ENCODE data around the gene DCP2.

DCP2 gene

GRCh38 chr5:112968411-112969106 lies 8.0 kb upstream of the DCP2 start:
- Histone ChIP-seq H3K9ac (ENCODE audit: low read depth, low read length) (no peak overlapping the region), H3K4me3 (ENCODE audit: low read depth in 1 of 2, low read length in 2 of 2) (no peak overlapping the region), H3K27me3 (ENCODE audit: insufficient read depth, low read length, poor library complexity) (no peaks in the 10 kb centered on the region), H3K27ac (ENCODE audit: low read length) (no peak overlapping the region), H3K9me3 (ENCODE audit: insufficient read depth, low read length, severe bottlenecking) (no peaks in the 10 kb centered on the region), H3K4me2 (ENCODE audit: insufficient read depth, low read length) (no peak overlapping the region), H3K36me3 (ENCODE audit: insufficient read depth, low read length) (no peaks in the 10 kb centered on the region), H3K79me2 (ENCODE audit: insufficient read depth, low read length) (no peaks in the 10 kb centered on the region), H4K20me1 (ENCODE audit: insufficient read depth, low read length) (no peaks in the 10 kb centered on the region), H2AFZ (ENCODE audit: low read depth, low read length) (no peak overlapping the region), H3K4me1 (ENCODE audit: insufficient read depth, low read length) (no peaks in the 10 kb centered on the region)
- no peak for DNase-seq
- no peak for TF ChIP-seq EZH2 (IDR thresholded peaks at IDR 0.05; ENCODE audit: borderline replicate concordance, low read depth, low read length, severe bottlenecking)
- TF ChIP-seq, protein P1, sequence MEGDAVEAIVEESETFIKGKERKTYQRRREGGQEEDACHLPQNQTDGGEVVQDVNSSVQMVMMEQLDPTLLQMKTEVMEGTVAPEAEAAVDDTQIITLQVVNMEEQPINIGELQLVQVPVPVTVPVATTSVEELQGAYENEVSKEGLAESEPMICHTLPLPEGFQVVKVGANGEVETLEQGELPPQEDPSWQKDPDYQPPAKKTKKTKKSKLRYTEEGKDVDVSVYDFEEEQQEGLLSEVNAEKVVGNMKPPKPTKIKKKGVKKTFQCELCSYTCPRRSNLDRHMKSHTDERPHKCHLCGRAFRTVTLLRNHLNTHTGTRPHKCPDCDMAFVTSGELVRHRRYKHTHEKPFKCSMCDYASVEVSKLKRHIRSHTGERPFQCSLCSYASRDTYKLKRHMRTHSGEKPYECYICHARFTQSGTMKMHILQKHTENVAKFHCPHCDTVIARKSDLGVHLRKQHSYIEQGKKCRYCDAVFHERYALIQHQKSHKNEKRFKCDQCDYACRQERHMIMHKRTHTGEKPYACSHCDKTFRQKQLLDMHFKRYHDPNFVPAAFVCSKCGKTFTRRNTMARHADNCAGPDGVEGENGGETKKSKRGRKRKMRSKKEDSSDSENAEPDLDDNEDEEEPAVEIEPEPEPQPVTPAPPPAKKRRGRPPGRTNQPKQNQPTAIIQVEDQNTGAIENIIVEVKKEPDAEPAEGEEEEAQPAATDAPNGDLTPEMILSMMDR (IDR thresholded peaks at IDR 0.05; ENCODE audit: borderline replicate concordance, extremely low read depth, low read length, poor library complexity, severe bottlenecking): no peak
- no peak for ATAC-seq (ENCODE audit: insufficient read depth, low read depth)

GRCh38 chr5:112971276-112971675 lies 5.3 kb upstream of the DCP2 start:
- Histone ChIP-seq H3K79me2 (ENCODE audit: insufficient read depth, low read length) (no peaks in the 10 kb centered on the region), H3K9me3 (ENCODE audit: insufficient read depth, low read length, severe bottlenecking) (no peaks in the 10 kb centered on the region), H3K4me2 (ENCODE audit: insufficient read depth, low read length) (no peak overlapping the region), H3K4me1 (ENCODE audit: insufficient read depth, low read length) (peaks cover 11% of the 10 kb centered on the region), H3K27me3 (ENCODE audit: insufficient read depth, low read length, poor library complexity) (no peaks in the 10 kb centered on the region), H4K20me1 (ENCODE audit: insufficient read depth, low read length) (no peaks in the 10 kb centered on the region), H3K36me3 (ENCODE audit: insufficient read depth, low read length) (no peaks in the 10 kb centered on the region), H3K4me3 (ENCODE audit: low read depth in 1 of 2, low read length in 2 of 2) (no peak overlapping the region), H2AFZ (ENCODE audit: low read depth, low read length) (no peak overlapping the region), H3K9ac (ENCODE audit: low read depth, low read length) (no peak overlapping the region), H3K27ac (ENCODE audit: low read length) (no peak overlapping the region)
- no peak for DNase-seq
- TF ChIP-seq, protein P1 (IDR thresholded peaks at IDR 0.05; ENCODE audit: borderline replicate concordance, extremely low read depth, low read length, poor library complexity, severe bottlenecking): no peak
- no peak for TF ChIP-seq EZH2 (IDR thresholded peaks at IDR 0.05; ENCODE audit: borderline replicate concordance, low read depth, low read length, severe bottlenecking)
- no peak for ATAC-seq (ENCODE audit: insufficient read depth, low read depth)

DNA sequence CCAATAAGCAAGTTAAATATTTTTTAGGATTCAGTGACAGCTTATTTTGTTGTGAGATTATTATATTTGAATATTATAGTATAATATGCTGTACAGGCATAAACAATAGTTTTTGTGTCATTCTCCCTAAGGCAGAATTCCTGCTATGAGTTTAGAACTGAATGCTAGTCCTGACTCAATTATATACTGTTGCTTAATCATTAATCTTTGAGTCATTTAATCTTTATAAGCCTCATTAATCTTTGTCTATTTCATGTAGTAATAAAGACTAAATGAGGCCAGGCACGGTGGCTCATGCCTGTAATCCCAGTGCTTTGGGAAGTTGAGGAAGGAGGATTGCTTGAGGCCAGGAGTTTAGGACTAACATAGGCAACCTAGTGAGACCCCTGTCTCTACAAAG lies 3.6 kb upstream of the DCP2 start:
- Histone ChIP-seq H3K27ac (ENCODE audit: low read length) (no peak overlapping the region), H2AFZ (ENCODE audit: low read depth, low read length) (no peak overlapping the region), H3K27me3 (ENCODE audit: insufficient read depth, low read length, poor library complexity) (no peaks in the 10 kb centered on the region), H3K4me2 (ENCODE audit: insufficient read depth, low read length) (no peak overlapping the region), H3K9me3 (ENCODE audit: insufficient read depth, low read length, severe bottlenecking) (no peaks in the 10 kb centered on the region), H3K79me2 (ENCODE audit: insufficient read depth, low read length) (peaks cover 14% of the 10 kb centered on the region), H3K36me3 (ENCODE audit: insufficient read depth, low read length) (peaks cover under 1% of the 10 kb centered on the region; the same call in 1 of the 2 replicates), H3K9ac (ENCODE audit: low read depth, low read length) (no peak overlapping the region), H3K4me3 (ENCODE audit: low read depth in 1 of 2, low read length in 2 of 2) (no peak overlapping the region), H3K4me1 (ENCODE audit: insufficient read depth, low read length) (peaks cover 14% of the 10 kb centered on the region), H4K20me1 (ENCODE audit: insufficient read depth, low read length) (peaks cover under 1% of the 10 kb centered on the region; the same call in 1 of the 2 replicates)
- ATAC-seq (ENCODE audit: insufficient read depth, low read depth): no peak
- DNase-seq: no peak
- TF ChIP-seq, protein P1 (IDR thresholded peaks at IDR 0.05; ENCODE audit: borderline replicate concordance, extremely low read depth, low read length, poor library complexity, severe bottlenecking): no peak
- no peak for TF ChIP-seq EZH2 (IDR thresholded peaks at IDR 0.05; ENCODE audit: borderline replicate concordance, low read depth, low read length, severe bottlenecking)

Data from DND-41 (cell line).